Lower lobe of right lung (tissue), 2 donors: Measurements from ENCODE around the gene RTEL1. TPM values are rescaled to one million over a fixed set of nuclear protein-coding genes. Genes with fewer than 3 reads are reported as not detected.

ENCODE experiments used
- ATAC-seq, 2 donors: fragments of 200-7000 bp; cut with Tn5 transposase; one replicate each; pipeline ENCODE4 v1.9.1; 2020 to 2022; ENCODE audit warnings: mild to moderate bottlenecking in 2 of 2, moderate library complexity in 2 of 2
- DNase-seq: peaks from one replicate; pipeline ENCODE4 v3.0.0-alpha.2; 2020
- H3K27ac ChIP-seq: fragments of 200-600 bp; one replicate; pipeline ENCODE4 v1.8.0; 2022
- H3K27me3 ChIP-seq: fragments of 200-600 bp; one replicate; pipeline ENCODE4 v1.8.0; 2022; ENCODE audit warnings: low read depth
- H3K36me3 ChIP-seq: fragments of 200-600 bp; one replicate; pipeline ENCODE4 v1.8.0; 2022; ENCODE audit warnings: mild to moderate bottlenecking
- H3K4me1 ChIP-seq: fragments of 200-600 bp; one replicate; pipeline ENCODE4 v1.8.0; 2022
- H3K4me3 ChIP-seq: fragments of 200-600 bp; one replicate; pipeline ENCODE4 v1.8.0; 2022; ENCODE audit warnings: mild to moderate bottlenecking
- H3K9me3 ChIP-seq: fragments of 200-600 bp; one replicate; pipeline ENCODE4 v1.8.0; 2022
- intact Hi-C: fragments of 100-400 bp; cut with DNase I; formaldehyde crosslinking; loops from one replicate; pipeline ENCODE4 v1.11.0; 2022
- total RNA-seq: library from RNA; stranded (reverse); fragmentation: NEBNext Ultra II Directional; extraction: Animal tissue kit (Norgen Biotek cat#: 25700); gene quantifications from one replicate; pipeline ENCODE4 v1.2.1, GENCODE V29; 2021
- TF ChIP-seq, protein P1 (sequence below): fragments of 200-600 bp; IDR thresholded peaks from one replicate; pipeline ENCODE4 v1.8.0; 2022; ENCODE audit warnings: antibody characterized with exemption, mild to moderate bottlenecking
- donor health status: DM: no; HTN: yes; CAD: no; lungs with severe emphysema.

RTEL1 gene
- total RNA-seq, 1 donor from 2014 or later: 23.8 TPM

DNA sequence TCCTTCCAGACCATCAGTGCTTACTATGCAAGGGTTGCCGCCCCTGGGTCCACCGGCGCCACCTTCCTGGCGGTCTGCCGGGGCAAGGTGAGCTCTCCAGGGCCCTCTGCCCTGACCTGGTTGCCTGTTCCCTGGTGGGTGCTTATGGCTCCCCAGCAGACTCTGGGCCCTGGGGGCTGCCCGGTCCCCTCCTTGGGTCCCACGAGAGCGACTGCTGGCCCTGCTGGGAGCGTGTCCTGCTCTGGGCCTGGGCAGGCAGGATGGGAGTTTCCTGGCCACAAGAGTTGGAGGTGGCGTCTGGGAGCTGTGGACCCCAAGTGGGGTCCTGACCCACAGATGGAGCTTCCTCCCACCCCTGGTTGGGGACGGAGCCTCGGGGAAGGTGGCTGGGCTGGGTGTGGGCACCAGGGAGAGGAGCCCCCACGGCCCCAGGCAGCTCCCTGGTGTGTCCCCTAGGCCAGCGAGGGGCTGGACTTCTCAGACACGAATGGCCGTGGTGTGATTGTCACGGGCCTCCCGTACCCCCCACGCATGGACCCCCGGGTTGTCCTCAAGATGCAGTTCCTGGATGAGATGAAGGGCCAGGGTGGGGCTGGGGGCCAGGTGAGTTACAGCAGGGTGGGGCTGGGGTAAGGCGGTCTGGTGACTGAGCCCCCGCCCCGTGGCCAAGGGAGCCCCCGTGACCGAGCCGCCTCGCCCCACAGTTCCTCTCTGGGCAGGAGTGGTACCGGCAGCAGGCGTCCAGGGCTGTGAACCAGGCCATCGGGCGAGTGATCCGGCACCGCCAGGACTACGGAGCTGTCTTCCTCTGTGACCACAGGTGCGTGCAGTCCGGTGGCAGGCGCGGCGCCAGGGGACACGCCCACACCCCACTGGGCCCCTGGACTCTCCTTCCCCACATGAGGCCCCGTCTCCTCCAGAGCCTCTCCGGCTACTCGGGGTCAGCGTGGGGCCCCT, 31.2 kb downstream of the RTEL1 start:
- Histone ChIP-seq H3K4me1 (peaks cover 60% of the 10 kb centered on the region), H3K9me3 (no peaks in the 10 kb centered on the region), H3K36me3 (peaks cover under 1% of the 10 kb centered on the region), H3K27me3 (no peaks in the 10 kb centered on the region), H3K27ac (peak overlapping the region; percentile 93), H3K4me3 (no peak overlapping the region)
- DNase-seq (no peak), ATAC-seq (no peak)
- TF ChIP-seq, protein P1, sequence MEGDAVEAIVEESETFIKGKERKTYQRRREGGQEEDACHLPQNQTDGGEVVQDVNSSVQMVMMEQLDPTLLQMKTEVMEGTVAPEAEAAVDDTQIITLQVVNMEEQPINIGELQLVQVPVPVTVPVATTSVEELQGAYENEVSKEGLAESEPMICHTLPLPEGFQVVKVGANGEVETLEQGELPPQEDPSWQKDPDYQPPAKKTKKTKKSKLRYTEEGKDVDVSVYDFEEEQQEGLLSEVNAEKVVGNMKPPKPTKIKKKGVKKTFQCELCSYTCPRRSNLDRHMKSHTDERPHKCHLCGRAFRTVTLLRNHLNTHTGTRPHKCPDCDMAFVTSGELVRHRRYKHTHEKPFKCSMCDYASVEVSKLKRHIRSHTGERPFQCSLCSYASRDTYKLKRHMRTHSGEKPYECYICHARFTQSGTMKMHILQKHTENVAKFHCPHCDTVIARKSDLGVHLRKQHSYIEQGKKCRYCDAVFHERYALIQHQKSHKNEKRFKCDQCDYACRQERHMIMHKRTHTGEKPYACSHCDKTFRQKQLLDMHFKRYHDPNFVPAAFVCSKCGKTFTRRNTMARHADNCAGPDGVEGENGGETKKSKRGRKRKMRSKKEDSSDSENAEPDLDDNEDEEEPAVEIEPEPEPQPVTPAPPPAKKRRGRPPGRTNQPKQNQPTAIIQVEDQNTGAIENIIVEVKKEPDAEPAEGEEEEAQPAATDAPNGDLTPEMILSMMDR: no peak
- intact Hi-C loops: no loop called here

DNA sequence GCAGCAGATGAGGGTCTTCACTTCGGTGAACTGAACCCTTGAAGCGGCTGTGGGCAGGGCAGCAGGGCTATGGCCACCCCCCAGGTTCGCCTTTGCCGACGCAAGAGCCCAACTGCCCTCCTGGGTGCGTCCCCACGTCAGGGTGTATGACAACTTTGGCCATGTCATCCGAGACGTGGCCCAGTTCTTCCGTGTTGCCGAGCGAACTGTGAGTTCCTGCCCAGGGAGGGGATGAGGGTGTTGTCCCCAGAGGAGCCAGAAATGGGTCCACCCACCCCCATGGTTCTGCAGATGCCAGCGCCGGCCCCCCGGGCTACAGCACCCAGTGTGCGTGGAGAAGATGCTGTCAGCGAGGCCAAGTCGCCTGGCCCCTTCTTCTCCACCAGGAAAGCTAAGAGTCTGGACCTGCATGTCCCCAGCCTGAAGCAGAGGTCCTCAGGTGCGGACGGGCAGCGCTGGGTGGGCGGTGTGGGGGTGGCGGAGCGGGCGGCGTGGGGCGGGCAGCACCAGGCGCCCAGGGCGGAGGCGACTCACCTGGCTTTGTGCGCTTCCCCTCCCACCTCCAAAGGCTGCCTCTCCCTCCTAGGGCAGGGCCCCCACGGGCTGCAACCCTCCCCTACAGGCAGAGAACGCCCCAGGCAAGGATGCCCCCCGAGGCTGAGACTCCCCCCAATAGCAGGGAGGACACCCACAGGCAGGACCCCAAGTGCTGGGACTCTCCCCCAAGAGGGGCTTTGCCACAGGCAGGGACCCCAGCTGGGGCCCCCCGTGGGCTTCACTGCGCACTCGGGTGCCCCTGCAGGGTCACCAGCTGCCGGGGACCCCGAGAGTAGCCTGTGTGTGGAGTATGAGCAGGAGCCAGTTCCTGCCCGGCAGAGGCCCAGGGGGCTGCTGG, 32.1 kb downstream of the RTEL1 start:
- no peaks in the 10 kb centered on the region for H3K9me3 ChIP-seq
- no peaks in the 10 kb centered on the region for H3K27me3 ChIP-seq
- no peak for DNase-seq
- no peak for ATAC-seq
- intact Hi-C loops: no loop called here
- peaks cover 55% of the 10 kb centered on the region for H3K4me1 ChIP-seq
- TF ChIP-seq, protein P1: no peak
- peak overlapping the region; percentile 46 for H3K27ac ChIP-seq
- H3K36me3 ChIP-seq: peaks cover 10% of the 10 kb centered on the region
- no peak overlapping the region for H3K4me3 ChIP-seq

DNA sequence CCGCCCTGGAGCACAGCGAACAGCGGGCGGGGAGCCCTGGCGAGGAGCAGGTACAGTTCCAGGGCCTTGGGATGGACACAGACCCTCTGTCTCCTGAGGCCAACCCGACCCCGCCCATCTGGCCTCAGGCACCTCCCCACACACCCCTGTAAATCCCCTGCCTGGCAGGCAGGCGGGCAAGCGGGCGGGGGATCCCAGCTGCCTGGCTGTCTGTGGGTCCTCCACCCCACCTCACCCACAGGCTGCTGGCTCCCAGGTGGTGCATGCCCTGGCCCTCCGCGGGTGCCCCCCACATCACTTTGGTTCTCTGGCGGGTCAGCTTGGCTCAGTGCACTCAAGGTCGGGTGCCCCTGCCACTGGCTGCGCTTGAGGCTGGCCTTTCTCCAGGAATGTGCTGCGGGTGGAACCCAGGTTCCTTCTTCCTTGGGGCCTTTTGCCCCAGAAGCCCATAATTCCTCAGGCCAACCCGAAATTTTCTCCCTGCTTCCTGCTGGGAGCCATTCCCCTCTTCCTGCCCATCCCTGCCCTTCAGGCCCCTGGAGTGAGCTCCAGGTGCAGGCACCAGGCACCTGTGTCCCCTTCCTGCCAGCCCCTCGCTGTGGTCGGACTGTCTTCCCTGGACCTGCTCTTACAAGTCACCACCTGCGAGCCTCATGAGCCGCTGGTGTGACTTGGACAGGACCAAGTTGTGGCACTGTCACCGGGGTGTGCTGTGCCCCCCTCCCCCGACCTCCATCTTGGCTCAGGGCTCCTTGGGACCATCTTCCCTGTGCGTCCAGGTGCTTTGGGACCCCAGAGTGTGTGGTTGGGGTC, 33.0 kb downstream of the RTEL1 start:
- peaks cover 13% of the 10 kb centered on the region for H3K36me3 ChIP-seq
- DNase-seq (no peak), ATAC-seq (no peak)
- no peaks in the 10 kb centered on the region for H3K27me3 ChIP-seq
- H3K27ac ChIP-seq: peak overlapping the region; percentile 34
- TF ChIP-seq, protein P1: no peak
- H3K9me3 ChIP-seq: no peaks in the 10 kb centered on the region
- intact Hi-C loops: no loop called here
- H3K4me1 ChIP-seq: peaks cover 50% of the 10 kb centered on the region
- no peak overlapping the region for H3K4me3 ChIP-seq

DNA sequence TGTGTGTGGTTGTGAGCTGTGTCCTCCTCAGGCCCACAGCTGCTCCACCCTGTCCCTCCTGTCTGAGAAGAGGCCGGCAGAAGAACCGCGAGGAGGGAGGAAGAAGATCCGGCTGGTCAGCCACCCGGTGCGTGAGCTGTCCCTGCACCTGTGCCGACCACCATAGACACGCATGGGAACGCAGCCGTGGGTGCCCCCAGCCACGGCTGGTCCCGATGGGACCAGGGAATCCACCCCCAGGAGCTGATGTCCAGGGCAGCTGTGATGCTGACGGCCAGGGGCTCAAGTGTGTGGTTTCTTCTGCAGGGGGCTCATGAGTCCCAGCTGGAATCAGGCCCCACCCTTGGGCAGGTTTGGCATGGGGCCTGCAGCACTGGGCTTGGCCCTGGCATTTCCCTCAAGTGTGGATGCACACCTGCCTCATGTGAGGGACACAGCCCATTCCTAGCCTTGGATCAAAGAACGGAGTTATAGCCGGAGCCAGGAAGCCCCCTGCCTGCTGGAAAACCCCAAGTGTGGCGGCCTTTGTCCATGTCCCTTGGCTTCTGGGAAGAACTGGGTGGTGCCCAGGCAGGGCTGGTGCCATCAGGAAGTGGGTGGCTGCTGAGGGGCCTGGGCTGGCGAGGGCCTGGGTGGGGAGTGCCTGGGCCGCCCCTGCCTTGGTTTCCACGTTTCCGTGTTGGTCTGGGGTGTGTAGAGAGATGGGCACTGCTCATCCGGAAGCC, 33.8 kb downstream of the RTEL1 start:
- ATAC-seq: no peak
- no peaks in the 10 kb centered on the region for H3K9me3 ChIP-seq
- no peaks in the 10 kb centered on the region for H3K27me3 ChIP-seq
- H3K4me3 ChIP-seq: no peak overlapping the region
- TF ChIP-seq, protein P1: no peak
- H3K4me1 ChIP-seq: peaks cover 50% of the 10 kb centered on the region
- peaks cover 13% of the 10 kb centered on the region for H3K36me3 ChIP-seq
- peak; percentile 43 for DNase-seq
- intact Hi-C loops: no loop called here
- H3K27ac ChIP-seq: peak overlapping the region; percentile 34
